ENCODE results near the gene NAB2. TPM values are rescaled to one million over a fixed set of nuclear protein-coding genes. Genes with fewer than 3 reads are reported as not detected.

The NAB2 gene
- total and polyA plus RNA-seq, 10 of the 15 experiments (the other 5 are each of a cell fraction or from before 2014, with no cell fraction given): 0.35 to 35.2 (median 15.3) TPM

GRCh38 chr12:57078519-57079404 is 10.2 kb upstream of the NAB2 start, which contains the start of gene NEMP1 (continued):
- peak; percentile 69 for TF ChIP-seq E4F1 (IDR thresholded peaks at IDR 0.05; ENCODE audit: borderline replicate concordance, partially characterized antibody)
- peak; percentile 93 for TF ChIP-seq IRF3 (IDR thresholded peaks at IDR 0.05)
- TF ChIP-seq NFYB (IDR thresholded peaks at IDR 0.05; ENCODE audit: insufficient read depth, low read depth, low read length): peak; percentile 92
- TF ChIP-seq E2F4 (IDR thresholded peaks at IDR 0.05; ENCODE audit: low read depth, low read length): peak; percentile 98
- TF ChIP-seq CEBPZ (IDR thresholded peaks at IDR 0.05; ENCODE audit: low read depth, low read length): peak; percentile 89
- peak; percentile 45; the same call in 1 of the 2 replicates for TF ChIP-seq TBL1XR1 (IDR thresholded peaks at IDR 0.05; ENCODE audit: low read depth, low read length)
- TF ChIP-seq CEBPB (IDR thresholded peaks at IDR 0.05; ENCODE audit: borderline replicate concordance in 1 of 2, low read depth in 2 of 2, low read length in 2 of 2): peak in 1 of 2 experiments; percentile 8; a peak in 1 of 4 replicates
- TF ChIP-seq BMI1 (IDR thresholded peaks at IDR 0.05; ENCODE audit: borderline replicate concordance): peak; percentile 95
